Heart right ventricle (tissue), 16 donors: ENCODE measurements around the gene KCNQ1. TPM values are rescaled to one million over a fixed set of nuclear protein-coding genes. Genes with fewer than 3 reads are reported as not detected.

Experiments used
- ATAC-seq, 8 donors: fragments of 200-7000 bp; cut with Tn5 transposase; one replicate each; pipeline ENCODE4 v1.9.1; 2020; ENCODE audit warnings: mild to moderate bottlenecking in 8 of 8, moderate library complexity in 8 of 8, moderate number of reproducible peaks in 1 of 8
- DNase-seq, 2 donors: peaks; one replicate each; pipeline ENCODE4 v3.0.0-alpha.2; 2020
- H3K27ac ChIP-seq, 10 donors: fragments of 200-600 bp; sonication (generic) in 2 of 10; one replicate each; pipeline versions ENCODE4 v1.5.0 to v1.8.0; 2020 to 2022; ENCODE audit warnings: mild to moderate bottlenecking in 3 of 10
- H3K27me3 ChIP-seq, 7 donors: fragments of 200-600 bp; one replicate each; pipeline ENCODE4 v1.8.0; 2021 to 2022; ENCODE audit warnings: mild to moderate bottlenecking in 2 of 7
- H3K36me3 ChIP-seq, 9 donors: fragments of 200-600 bp; sonication (generic) in 1 of 9; one replicate each; pipeline versions ENCODE4 v1.5.0 to v1.8.0; 2020 to 2022; ENCODE audit warnings: mild to moderate bottlenecking in 2 of 9
- H3K4me1 ChIP-seq, 9 donors: fragments of 200-600 bp; sonication (generic) in 1 of 9; one replicate each; pipeline versions ENCODE4 v1.5.0 to v1.8.0; 2020 to 2022; ENCODE audit warnings: mild to moderate bottlenecking in 4 of 9
- H3K4me3 ChIP-seq, 10 donors: fragments of 200-600 bp; sonication (generic) in 2 of 10; one replicate each; pipeline versions ENCODE4 v1.5.0 to v1.8.0; 2020 to 2022; ENCODE audit warnings: mild to moderate bottlenecking in 7 of 10, moderate library complexity in 2 of 10
- H3K9me3 ChIP-seq, 11 donors: fragments of 200-600 bp in 10 of 11; sonication (generic) in 2 of 11; one replicate each; pipeline versions ENCODE4 v1.5.0 to v1.8.0; 2013 to 2022; ENCODE audit warnings: mild to moderate bottlenecking in 2 of 11, control low read depth in 1 of 11, moderate library complexity in 1 of 11
- CTCF ChIP-seq, 9 donors: fragments of 200-600 bp; sonication (generic) in 2 of 9; IDR thresholded peaks; one replicate each; pipeline versions ENCODE4 v1.5.0 to v1.8.0; 2021 to 2022; ENCODE audit warnings: antibody characterized with exemption in 9 of 9, mild to moderate bottlenecking in 5 of 9, moderate library complexity in 1 of 9
- WGBS, 2 donors: extraction: QIAGEN DNeasy Blood & Tissue Kit; methylation state at CpG; one replicate each; pipeline ENCODE4 v1.1.7; 2013; ENCODE audit warnings: inconsistent platforms in 1 of 2; 5-methylcytosine and 5-hydroxymethylcytosine counted together
- intact Hi-C, 10 donors: fragments of 100-400 bp; cut with DNase I; formaldehyde crosslinking; loops; one replicate each; pipeline versions ENCODE4 v1.11.1 to v1.14.2; 2022
- polyA plus RNA-seq, 2 donors: library from polyadenylated mRNA; stranded (reverse); fragments of 200-250 nt; gene quantifications; one replicate each; pipeline ENCODE4 v1.2.3, GENCODE V29; 2013
- total RNA-seq, 10 donors: library from RNA; stranded (reverse); fragmentation: NEBNext Ultra II Directional in 3 of 10; extraction: Animal tissue kit (Norgen Biotek cat#: 25700) in 3 of 10; gene quantifications; one replicate each; pipeline versions ENCODE4 v1.2.1 to v1.2.4, GENCODE V29; 2021 to 2023
- donor health status: Arrhythmogenic right ventricular cardiomyopathy.
- donor health status: ischemic (EF 13 %, LVEDD 7.1; RV severe dilation, severe dysfunction).
- donor health status: healthy with polysubstance abuse.
- donor health status: DM: no; HTN: yes; CAD: no.
- donor health status: DM: no; HTN: no; CAD: no.
- donor health status: ischemic (EF 25% LVEDD 6.9; RV normal size, moderate dysfunction).
- donor health status: ischemic (EF 25% LVEDD 5.7; RV mildly dilated, moderate dysfunction).
- donor health status: healthy.
- donor health status: DM: yes; HTN: yes; CAD: no.
- donor health status: Ischemic cardiomyopathy.
- donor health status: ischemic (EF 35%, LVEDD 5.7; RV mildly dilated, moderate dysfunction).
- donor health status: nonischemic (EF 11% LVEDD 7.7; RV severe dilation, severe dysfunction).
- donor health status: DM: yes; HTN: yes; CAD: no.
- donor health status: PGD.
- donor health status: ischemic (EF 29% LVEDD 5.4; RV normal size, mild dysfunction).
- donor health status: nonischemic (EF 23%, LVEDD 6.1; RV moderate dilation, normal function).

The KCNQ1 gene
- total and polyA plus RNA-seq, 12 donors, result 19.9 to 48.2 (median 33.7) TPM

GRCh38 chr11:2450321-2451041 is 5.7 kb downstream of the KCNQ1 start:
- ATAC-seq (no peak), DNase-seq (no peak)
- intact Hi-C loops, result no loop called here
- H3K4me3 ChIP-seq, result no peak overlapping the region
- no peaks in the 10 kb centered on the region for H3K36me3 ChIP-seq
- peaks cover 3 to 49% (median 33%) of the 10 kb centered on the region in 9 donors for H3K4me1 ChIP-seq
- H3K9me3 ChIP-seq, result peaks cover 0 to 3% (median 0%) of the 10 kb centered on the region in 11 donors
- WGBS, 2 donors, result 84 to 87% methylated on average over 19 of the region's 19 CpGs
- H3K27me3 ChIP-seq, result peaks cover 0 to 9% (median 0%) of the 10 kb centered on the region in 7 donors
- H3K27ac ChIP-seq, result no peak overlapping the region
- TF ChIP-seq CTCF (IDR thresholded peaks at IDR 0.05), result no peak

- no peak overlapping the region for H3K4me3 ChIP-seq
- H3K9me3 ChIP-seq, result peaks cover 0 to 3% (median 0%) of the 10 kb centered on the region in 11 donors
- DNase-seq (no peak), ATAC-seq (no peak)
- H3K4me1 ChIP-seq, result peaks cover 0 to 40% (median 24%) of the 10 kb centered on the region in 9 donors
- intact Hi-C loops, result no loop called here
- WGBS, 2 donors, result 89 to 94% methylated on average over 15 of the region's 15 CpGs
- no peak overlapping the region for H3K27ac ChIP-seq
- peaks cover 0 to under 1% (median 0%) of the 10 kb centered on the region in 7 donors for H3K27me3 ChIP-seq
- TF ChIP-seq CTCF (IDR thresholded peaks at IDR 0.05), result no peak
- H3K36me3 ChIP-seq, result no peaks in the 10 kb centered on the region
Observed at GRCh38 chr11:2451336-2451735, 6.5 kb downstream of the KCNQ1 start.

- H3K9me3 ChIP-seq, result peaks cover 0 to 3% (median 0%) of the 10 kb centered on the region in 11 donors
- WGBS, 2 donors, result 65 to 83% methylated on average over 6 of the region's 6 CpGs
- ATAC-seq (peak in 1 of 8 donors; percentile 3), DNase-seq (no peak)
- H3K27me3 ChIP-seq, result no peaks in the 10 kb centered on the region
- no peak overlapping the region for H3K4me3 ChIP-seq
- no peak for TF ChIP-seq CTCF (IDR thresholded peaks at IDR 0.05)
- intact Hi-C loops, result no loop called here
- H3K36me3 ChIP-seq, result no peaks in the 10 kb centered on the region
- H3K27ac ChIP-seq, result no peak overlapping the region
- peaks cover 0 to 34% (median 19%) of the 10 kb centered on the region in 9 donors for H3K4me1 ChIP-seq
Observed at GRCh38 chr11:2451916-2452315, 7.1 kb downstream of the KCNQ1 start.

GRCh38 chr11:2452321-2453012 is 7.7 kb downstream of the KCNQ1 start:
- Histone ChIP-seq H3K27me3 (no peaks in the 10 kb centered on the region), H3K9me3 (peaks cover 0 to 3% (median 0%) of the 10 kb centered on the region in 11 donors), H3K4me3 (no peak overlapping the region), H3K27ac (no peak overlapping the region), H3K36me3 (no peaks in the 10 kb centered on the region), H3K4me1 (peaks cover 0 to 29% (median 13%) of the 10 kb centered on the region in 9 donors)
- DNase-seq (no peak), ATAC-seq (peak in 5 of 8 donors; percentile 4 to 77 (median 70))
- WGBS, 2 donors, result 56 to 62% methylated on average over 20 of the region's 20 CpGs
- TF ChIP-seq CTCF (IDR thresholded peaks at IDR 0.05), result no peak
- intact Hi-C loops, result no loop called here
